ENCODE measurements around the gene CCDC117.
"Not testable (repeated sequence)": the region's sequence is repeated elsewhere in the genome, so short reads cannot be mapped to it uniquely, and the experiment has no call there.

- not testable (repeated sequence) for TF ChIP-seq CTCF (IDR thresholded peaks at IDR 0.05; ENCODE audit: insufficient read depth, low read length, poor library complexity, severe bottlenecking); EZH2phosphoT487 (conservative IDR thresholded peaks at IDR 0.05; ENCODE audit: low read length)
Observed at GRCh38 chr22:28754512-28754911, 18.0 kb upstream of the CCDC117 start.
